Middle frontal gyrus (tissue), 1 donor: ENCODE measurements around the gene DUOXA2.
A peak's percentile ranks its signal among the peaks of the same experiment; 100 is the strongest.

Source experiments
- DNase-seq: peaks from one replicate; pipeline ENCODE4 v3.0.0-alpha.2; 2015; ENCODE audit warnings: low spot score; ENCODE audit errors: extremely low spot score

Gene DUOXA2

GRCh38 chr15:45156744-45157455 lies 42.8 kb downstream of the DUOXA2 start:
- no peak for DNase-seq

- DNase-seq = peak; percentile 46
Observed at GRCh38 chr15:45157974-45158373, 43.8 kb downstream of the DUOXA2 start.

- DNase-seq = no peak
Observed at GRCh38 chr15:45161666-45162065, 47.5 kb downstream of the DUOXA2 start.

GRCh38 chr15:45162771-45163507 lies 48.8 kb downstream of the DUOXA2 start:
- no peak for DNase-seq

GRCh38 chr15:45163508-45163856 lies 49.4 kb downstream of the DUOXA2 start:
- no peak for DNase-seq

- DNase-seq = no peak
Observed at GRCh38 chr15:45164914-45165313, 50.8 kb downstream of the DUOXA2 start.

GRCh38 chr15:45165536-45165935 lies 51.4 kb downstream of the DUOXA2 start:
- no peak for DNase-seq

- peak; percentile 75 for DNase-seq
Observed at GRCh38 chr15:45166834-45167630, 52.9 kb downstream of the DUOXA2 start.

- no peak for DNase-seq
Observed at GRCh38 chr15:45167631-45168205, 53.6 kb downstream of the DUOXA2 start.
